ENCODE data around the gene NFAM1.

DNA sequence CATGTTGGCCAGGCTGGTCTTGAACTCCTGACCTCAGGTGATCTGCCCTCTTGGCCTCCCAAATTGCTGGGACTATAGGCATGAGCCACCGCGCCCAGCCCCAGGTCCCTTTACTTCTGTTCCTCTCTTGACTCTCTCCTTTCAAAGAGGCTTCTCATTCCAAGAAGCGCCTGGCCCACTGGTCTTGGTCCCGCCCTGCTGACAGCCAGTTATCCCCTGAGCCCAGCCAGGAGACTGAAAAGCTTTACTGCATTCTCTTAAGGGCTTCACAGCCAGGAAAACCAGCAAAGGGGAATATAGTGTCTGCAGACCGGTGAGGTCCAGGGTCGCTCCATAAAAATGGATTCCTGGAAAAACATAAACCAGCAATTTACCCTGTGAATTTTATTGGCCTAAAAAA lies 68.3 kb downstream of the NFAM1 start:
- TF ChIP-seq, protein P1, sequence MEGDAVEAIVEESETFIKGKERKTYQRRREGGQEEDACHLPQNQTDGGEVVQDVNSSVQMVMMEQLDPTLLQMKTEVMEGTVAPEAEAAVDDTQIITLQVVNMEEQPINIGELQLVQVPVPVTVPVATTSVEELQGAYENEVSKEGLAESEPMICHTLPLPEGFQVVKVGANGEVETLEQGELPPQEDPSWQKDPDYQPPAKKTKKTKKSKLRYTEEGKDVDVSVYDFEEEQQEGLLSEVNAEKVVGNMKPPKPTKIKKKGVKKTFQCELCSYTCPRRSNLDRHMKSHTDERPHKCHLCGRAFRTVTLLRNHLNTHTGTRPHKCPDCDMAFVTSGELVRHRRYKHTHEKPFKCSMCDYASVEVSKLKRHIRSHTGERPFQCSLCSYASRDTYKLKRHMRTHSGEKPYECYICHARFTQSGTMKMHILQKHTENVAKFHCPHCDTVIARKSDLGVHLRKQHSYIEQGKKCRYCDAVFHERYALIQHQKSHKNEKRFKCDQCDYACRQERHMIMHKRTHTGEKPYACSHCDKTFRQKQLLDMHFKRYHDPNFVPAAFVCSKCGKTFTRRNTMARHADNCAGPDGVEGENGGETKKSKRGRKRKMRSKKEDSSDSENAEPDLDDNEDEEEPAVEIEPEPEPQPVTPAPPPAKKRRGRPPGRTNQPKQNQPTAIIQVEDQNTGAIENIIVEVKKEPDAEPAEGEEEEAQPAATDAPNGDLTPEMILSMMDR (IDR thresholded peaks at IDR 0.05): no peak
- TF ChIP-seq POLR2A (IDR thresholded peaks at IDR 0.05): no peak

Data from adrenal gland (tissue), 5 donors.